Middle frontal gyrus (tissue), 1 donor: Measurements from ENCODE around the gene DIO3.
"Not testable (repeated sequence)": the region's sequence is repeated elsewhere in the genome, so short reads cannot be mapped to it uniquely, and the experiment has no call there.

ENCODE experiments used
- DNase-seq: peaks from one replicate; pipeline ENCODE4 v3.0.0-alpha.2; 2015; ENCODE audit warnings: low spot score; ENCODE audit errors: extremely low spot score

The DIO3 gene

DNA sequence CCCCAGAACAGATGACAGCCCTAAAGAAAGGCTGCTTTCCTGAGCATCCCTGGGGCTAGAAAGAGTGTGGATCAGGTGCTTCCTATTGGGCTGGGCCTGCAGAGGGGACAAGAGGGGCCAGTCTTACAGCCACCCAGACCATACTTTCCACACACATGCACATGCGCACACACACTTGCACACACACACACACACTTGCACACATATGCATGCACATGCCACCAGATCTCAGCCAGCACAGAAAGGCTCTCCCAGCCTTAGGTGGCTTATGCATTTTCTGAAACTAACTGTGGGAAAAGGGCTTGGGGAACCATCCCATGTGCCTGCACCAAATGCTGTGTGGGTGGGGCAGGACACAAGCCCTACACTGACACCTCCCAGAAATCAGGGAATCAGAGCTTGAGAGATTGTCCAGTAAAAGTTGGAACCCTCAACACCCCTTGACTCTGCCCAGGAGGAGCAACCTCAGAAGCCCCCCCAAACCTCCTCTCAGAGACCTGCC is 2.5 kb upstream of the DIO3 start:
- DNase-seq: no peak

DNA sequence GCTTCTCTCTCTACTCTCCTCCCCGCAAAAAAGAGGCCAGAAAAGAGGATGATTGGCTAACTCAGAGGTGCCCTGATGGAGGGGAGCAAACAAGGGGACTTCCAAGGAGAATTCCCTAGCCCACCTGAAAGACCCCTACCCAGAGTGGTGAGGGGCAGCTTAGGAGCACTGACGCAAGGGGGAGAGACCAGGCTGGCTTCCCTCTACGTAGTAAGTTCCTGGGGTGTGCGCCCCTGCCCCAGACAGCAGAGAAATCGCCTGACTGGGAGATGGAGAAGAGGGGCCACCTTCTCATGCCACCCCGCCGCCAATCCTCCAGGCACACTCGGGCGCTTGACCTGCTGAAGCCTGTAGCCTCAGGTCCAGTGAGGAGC is 2.1 kb upstream of the DIO3 start:
- DNase-seq: no peak

GRCh38 chr14:101559624-101560533 is 1.4 kb upstream of the DIO3 start:
- no peak for DNase-seq

GRCh38 chr14:101560534-101561113 is 671 bp upstream of the DIO3 start:
- DNase-seq: no peak

- no peak for DNase-seq
These were observed 699 bp downstream of the DIO3 start for GRCh38 chr14:101561897-101562490.

DNA sequence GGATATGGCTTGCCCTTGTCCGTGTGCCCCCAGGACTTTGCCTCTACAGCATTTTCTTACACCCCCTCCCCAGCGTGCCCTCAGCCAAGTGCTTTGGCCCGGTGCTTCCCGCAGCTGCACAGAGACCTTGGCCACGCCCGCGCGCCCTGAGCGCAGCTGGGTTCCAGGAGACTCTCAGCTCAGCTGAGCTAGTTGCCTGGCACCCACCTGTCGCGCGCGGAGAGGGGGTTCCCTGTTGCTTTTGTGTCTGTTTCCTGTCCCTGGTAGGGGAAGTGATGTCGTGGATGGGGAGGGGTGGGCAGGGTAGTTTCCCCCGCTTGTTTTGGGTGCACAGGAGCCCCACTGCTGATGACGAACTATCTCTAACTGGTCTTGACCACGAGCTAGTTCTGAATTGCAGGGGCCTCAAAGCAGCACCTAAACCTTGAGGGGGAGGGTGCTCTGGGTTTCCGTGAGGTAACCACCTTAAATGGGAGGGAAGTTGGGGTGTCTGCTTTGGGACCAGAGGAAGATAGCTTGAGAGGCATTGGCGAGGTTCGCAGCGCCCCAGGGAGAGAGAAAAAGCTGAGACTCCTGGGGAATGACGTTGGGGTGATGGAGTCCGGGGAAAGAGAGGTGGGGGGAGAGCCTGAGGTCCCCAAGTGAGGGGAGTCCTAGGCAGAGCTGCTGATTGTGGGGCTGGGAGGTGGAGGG is 1.5 kb downstream of the DIO3 start:
- DNase-seq: no peak

- DNase-seq: no peak
These were observed 2.0 kb downstream of the DIO3 start for GRCh38 chr14:101563352-101563653.

- DNase-seq: no peak
These were observed 2.6 kb downstream of the DIO3 start for GRCh38 chr14:101563654-101564443.

GRCh38 chr14:101564444-101564776 is 3.1 kb downstream of the DIO3 start:
- no peak for DNase-seq

DNA sequence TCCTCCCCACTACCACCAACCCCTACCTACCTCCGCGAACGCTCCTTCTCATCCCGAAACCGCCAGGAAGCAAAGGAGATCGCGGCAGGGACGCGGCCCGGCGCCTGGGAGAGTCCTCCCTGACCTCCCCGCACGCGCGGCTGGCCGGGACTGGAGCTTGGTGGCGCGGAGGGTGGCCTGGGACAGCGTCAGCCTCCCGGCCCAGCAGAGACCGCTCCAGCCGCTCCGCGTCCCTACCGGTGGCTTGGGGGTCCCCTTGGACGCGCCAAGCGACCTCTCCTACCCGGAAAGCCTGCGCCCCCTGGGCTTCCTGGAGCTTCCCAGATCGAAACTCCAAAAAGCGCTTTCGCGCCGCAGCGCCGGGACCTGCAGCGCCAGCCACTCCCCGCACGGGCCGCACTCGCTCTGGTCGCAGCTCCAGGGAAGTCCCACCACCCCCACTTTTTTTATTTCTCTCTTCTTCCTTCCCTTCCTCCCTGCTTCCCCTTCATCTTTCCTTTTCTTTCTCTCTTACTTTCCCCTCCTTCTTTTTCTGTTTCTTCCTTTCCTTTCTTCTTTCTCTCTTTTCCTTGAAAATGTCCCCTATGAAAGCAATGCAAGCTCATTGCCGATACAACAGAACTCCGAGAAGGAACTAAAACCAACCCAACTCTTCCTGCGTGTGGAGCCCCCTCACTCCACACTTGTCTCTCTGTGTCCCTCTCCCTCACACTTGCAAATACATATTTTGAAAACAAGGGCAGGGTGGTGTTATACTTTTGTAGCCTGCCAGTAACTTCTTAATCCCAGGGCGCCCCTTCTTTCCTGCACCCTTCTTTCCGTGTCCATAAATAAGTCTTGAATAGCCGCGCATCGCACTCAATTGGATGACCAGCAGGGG is 3.8 kb downstream of the DIO3 start:
- DNase-seq: no peak

DNA sequence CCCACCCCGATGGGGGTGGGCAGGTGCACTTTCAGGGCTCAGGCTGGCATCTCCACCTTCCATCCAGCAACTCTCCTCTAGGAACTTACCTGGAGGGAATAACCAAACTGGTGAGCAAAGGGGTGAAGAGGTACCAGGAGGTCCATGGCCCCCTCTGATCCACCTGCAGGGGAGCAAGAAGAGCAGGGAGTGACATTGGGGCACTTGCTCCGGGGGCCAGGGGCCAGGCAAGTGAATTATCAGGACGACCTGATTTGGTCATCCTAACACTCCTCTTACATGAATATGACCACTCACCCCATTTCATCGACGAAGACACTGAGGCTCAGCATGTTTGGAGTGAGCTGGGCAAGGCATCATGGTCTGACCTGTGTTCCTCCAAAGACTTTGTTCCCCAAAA is 6.0 kb downstream of the DIO3 start:
- no peak for DNase-seq

DNA sequence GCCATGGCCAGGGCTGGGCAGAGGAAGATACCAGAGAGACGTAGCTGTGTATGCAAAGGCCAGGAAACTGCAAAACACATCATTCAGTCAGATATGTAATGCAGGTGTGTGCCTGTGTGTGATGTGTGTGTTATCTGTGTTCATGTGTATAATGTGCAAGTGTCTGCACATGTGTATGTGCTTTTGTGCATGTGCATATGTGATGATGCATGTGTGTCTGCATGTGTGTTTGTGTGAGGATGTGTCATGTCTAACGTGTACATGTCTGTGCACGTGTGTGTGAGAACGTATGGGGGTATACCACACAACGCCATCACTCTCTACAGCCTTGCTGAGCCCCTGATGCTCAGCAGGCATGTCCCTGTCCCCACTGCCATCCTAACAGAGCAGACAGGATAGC is 9.7 kb downstream of the DIO3 start:
- DNase-seq: no peak

DNA sequence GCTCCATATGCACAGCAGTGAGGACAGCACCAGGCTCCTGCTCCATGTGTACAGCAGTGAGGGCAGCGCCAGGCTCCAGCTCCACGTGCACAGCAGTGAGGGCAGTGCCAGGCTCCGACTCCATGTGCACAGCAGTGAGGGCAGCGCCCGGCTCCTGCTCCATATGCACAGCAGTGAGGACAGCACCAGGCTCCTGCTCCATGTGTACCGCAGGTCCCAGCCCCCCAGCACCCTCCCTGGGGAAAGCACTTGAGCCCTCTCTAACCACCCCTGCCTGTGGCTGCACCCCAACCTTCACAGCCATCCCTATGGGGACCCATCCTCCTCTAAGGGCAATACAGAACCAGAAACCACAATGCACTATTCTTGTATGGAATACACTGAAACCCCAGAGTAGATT is 11.2 kb downstream of the DIO3 start:
- not testable (repeated sequence) for DNase-seq

DNA sequence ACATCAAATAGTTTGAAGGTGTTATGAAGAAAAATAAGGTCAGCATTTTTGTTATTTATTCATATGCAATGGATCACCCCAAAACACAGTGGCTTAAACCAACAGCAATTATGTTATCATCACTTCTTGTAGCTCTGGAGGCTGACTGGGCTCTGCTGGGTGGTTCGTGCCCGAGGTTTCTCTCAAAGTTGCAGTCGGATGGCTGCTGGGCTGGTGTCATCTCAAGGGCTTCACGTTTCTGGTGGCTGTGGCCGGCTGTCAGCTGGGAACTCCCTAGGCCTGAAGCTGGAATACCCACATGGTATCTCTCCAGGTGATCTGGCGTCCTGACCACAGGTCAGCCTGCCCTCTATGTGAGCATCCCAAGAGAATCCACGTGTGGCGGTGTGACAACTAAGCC is 12.0 kb downstream of the DIO3 start:
- no peak for DNase-seq

DNA sequence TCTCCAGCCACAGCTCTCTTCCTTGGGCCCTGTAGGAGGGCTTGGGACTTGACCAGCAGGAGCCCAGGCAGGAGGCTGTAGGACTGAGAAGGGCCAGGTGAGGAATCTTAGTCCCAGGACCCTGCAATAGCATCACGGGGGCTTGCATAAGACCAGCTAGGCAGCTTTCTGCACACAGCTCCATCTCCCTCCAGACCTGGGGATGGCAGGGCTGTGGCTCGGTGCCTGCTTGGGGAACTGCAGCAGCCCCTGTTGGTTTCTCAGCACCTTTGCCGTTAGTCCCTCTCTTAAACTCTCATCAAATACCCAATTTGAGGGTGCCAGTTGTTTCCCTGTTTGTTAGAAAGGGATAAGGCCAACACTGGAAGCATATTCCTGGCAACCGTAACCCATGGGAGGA is 14.3 kb downstream of the DIO3 start:
- no peak for DNase-seq

DNA sequence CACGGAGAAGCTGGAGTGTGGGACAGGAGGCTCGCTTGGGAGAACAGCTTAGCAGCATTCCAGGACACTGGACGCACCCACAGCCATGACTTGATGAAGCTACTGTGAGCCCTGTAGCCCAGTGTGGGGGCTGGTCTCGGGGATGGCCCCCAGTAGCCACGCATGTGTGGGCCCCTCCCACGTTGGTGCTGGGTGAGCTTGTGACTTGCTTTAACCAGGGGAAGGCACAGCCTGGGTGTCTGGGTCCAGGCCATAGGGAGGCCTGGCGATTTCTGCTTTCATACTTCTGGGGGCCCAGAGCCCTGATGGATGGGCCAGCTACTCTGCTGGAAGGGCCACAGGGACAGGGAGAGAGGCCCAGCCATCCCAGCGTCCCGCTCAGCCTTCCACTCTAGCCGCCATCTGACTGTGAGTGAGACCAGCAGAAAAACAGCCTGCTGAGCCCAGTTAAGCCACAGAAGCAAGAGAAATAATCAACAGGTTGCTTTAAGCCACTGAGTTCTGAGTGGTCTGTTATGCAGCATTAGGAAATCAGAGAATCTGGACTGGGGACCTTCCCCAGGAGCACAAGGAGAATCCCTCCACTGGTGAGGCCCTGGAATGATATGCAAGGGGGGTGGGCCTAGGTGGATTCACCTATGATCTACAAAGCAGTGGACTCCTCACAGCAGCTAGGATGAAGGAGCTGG is 16.1 kb downstream of the DIO3 start:
- no peak for DNase-seq

- no peak for DNase-seq
These were observed 17.2 kb downstream of the DIO3 start for GRCh38 chr14:101578489-101578888.

- no peak for DNase-seq
These were observed 18.2 kb downstream of the DIO3 start for GRCh38 chr14:101579372-101580080.

GRCh38 chr14:101581806-101582205 is 20.5 kb downstream of the DIO3 start:
- DNase-seq: no peak
